Upper lobe of right lung (tissue), 1 donor: Measurements from ENCODE around the gene SCIMP. TPM values are rescaled to one million over a fixed set of nuclear protein-coding genes. Genes with fewer than 3 reads are reported as not detected.
A peak's percentile ranks its signal among the peaks of the same experiment; 100 is the strongest.
"Not testable (repeated sequence)": the region's sequence is repeated elsewhere in the genome, so short reads cannot be mapped to it uniquely, and the experiment has no call there.

ENCODE experiments used
- ATAC-seq: fragments of 200-7000 bp; cut with Tn5 transposase; one replicate; pipeline ENCODE4 v1.9.1; 2020; ENCODE audit warnings: mild to moderate bottlenecking, moderate library complexity
- DNase-seq: peaks from one replicate; pipeline ENCODE4 v3.0.0-alpha.2; 2020
- H3K27ac ChIP-seq: fragments of 200-600 bp; one replicate; pipeline ENCODE4 v1.8.0; 2022
- H3K27me3 ChIP-seq: fragments of 200-600 bp; one replicate; pipeline ENCODE4 v1.8.0; 2022; ENCODE audit warnings: mild to moderate bottlenecking
- H3K36me3 ChIP-seq: fragments of 200-600 bp; one replicate; pipeline ENCODE4 v1.8.0; 2022
- H3K4me1 ChIP-seq: fragments of 200-600 bp; one replicate; pipeline ENCODE4 v1.8.0; 2022
- H3K4me3 ChIP-seq: fragments of 200-600 bp; one replicate; pipeline ENCODE4 v1.8.0; 2022; ENCODE audit warnings: mild to moderate bottlenecking
- H3K9me3 ChIP-seq: fragments of 200-600 bp; one replicate; pipeline ENCODE4 v1.8.0; 2022
- intact Hi-C: fragments of 100-400 bp; cut with DNase I; formaldehyde crosslinking; loops from one replicate; pipeline ENCODE4 v1.11.0; 2022
- total RNA-seq: library from RNA; stranded (reverse); fragmentation: NEBNext Ultra II Directional; extraction: Animal tissue kit (Norgen Biotek cat#: 25700); gene quantifications from one replicate; pipeline ENCODE4 v1.2.1, GENCODE V29; 2021
- TF ChIP-seq, protein P1 (sequence below): fragments of 200-600 bp; IDR thresholded peaks from one replicate; pipeline ENCODE4 v1.8.0; 2022; ENCODE audit warnings: antibody characterized with exemption
- donor health status: DM: no; HTN: yes; CAD: no; lungs with severe emphysema.

The SCIMP gene
- total RNA-seq, 1 donor from 2014 or later = 24.8 TPM

DNA sequence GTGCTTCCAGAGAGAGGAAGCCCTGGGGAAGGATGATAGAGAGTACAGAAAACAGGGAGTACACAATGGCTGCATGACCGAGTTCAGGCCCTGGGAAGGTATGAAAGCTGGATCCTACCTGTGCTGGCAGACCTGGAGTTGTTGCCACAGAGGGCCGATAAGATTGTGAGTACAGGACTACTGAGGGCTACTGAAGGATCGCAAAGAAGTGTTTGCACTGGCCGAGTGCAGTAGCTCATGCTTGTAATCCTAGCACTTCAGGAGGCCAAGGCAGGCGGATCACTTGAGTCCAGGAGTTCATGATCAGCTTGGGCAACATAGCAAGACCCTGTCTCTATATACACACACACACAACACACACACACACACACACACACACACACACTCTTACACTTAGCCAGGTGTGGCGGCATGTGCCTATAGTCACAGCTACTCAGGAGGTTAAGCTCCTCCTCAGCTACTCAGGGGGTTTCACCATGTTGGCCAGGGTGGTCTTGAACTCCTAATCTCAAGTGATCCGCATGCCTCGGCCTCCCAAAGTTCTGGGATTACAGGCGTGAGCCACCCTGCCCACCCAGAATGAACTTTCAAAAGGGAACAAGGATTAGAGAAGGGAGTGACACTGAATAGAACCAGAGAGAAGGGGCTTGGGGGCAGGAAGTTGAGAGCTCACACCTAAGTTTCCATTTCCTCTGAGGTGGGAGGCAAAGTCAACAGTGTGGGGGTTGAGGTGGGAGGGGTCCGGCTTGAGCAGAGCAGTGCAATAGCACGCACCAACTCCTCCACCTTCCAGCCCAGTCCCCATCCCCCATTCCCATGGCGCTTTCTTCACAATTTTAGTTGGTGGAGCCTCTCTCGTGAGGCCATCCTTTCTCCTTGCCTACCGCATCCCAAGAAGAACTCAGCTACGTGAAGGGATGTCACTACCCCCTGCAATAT, 7.5 kb downstream of the SCIMP start:
- Histone ChIP-seq H3K27ac (no peak overlapping the region), H3K36me3 (no peaks in the 10 kb centered on the region), H3K9me3 (no peaks in the 10 kb centered on the region), H3K27me3 (no peaks in the 10 kb centered on the region), H3K4me1 (peaks cover 16% of the 10 kb centered on the region), H3K4me3 (no peak overlapping the region)
- intact Hi-C loops = no loop called here
- DNase-seq = peak; percentile 67
- ATAC-seq = peak; percentile 90
- TF ChIP-seq, protein P1, sequence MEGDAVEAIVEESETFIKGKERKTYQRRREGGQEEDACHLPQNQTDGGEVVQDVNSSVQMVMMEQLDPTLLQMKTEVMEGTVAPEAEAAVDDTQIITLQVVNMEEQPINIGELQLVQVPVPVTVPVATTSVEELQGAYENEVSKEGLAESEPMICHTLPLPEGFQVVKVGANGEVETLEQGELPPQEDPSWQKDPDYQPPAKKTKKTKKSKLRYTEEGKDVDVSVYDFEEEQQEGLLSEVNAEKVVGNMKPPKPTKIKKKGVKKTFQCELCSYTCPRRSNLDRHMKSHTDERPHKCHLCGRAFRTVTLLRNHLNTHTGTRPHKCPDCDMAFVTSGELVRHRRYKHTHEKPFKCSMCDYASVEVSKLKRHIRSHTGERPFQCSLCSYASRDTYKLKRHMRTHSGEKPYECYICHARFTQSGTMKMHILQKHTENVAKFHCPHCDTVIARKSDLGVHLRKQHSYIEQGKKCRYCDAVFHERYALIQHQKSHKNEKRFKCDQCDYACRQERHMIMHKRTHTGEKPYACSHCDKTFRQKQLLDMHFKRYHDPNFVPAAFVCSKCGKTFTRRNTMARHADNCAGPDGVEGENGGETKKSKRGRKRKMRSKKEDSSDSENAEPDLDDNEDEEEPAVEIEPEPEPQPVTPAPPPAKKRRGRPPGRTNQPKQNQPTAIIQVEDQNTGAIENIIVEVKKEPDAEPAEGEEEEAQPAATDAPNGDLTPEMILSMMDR = no peak

DNA sequence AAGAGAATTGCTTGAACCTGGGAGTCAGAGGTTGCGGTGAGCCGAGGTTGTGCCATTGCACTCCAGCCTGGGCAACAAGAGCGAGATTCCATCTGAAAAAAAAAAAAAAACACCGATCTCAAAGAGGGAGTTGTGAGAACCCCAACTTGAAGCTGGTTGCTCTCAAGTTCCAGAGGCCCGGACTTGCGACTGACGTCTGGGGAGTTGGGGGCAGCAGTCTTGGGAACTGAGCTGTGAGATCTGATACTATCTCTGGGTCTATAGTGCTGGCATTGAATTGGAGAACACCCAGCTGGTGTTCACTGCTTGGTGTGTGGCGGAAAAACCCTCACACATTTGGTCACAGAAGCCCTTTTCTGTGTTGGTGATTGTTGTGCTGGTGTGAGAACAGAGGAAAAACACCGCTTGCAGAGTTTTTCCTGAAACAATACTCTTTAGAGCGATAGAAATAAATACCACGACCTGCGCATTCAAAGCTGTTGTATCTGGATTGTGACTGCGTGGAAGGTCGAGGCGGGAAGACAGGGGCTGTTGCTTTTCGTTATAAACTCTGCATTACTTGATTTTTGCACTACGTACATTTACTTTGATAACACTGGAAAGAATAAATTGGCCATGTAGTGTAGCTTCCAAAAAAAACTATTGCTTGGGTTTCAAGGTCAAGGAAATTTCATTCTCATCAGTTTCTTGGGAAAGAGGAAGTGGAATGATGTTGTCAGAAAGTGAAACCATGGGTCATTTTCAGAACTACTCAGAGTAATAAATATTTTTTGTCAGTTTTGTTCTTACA, 8.8 kb downstream of the SCIMP start:
- Histone ChIP-seq H3K4me3 (no peak overlapping the region), H3K27ac (no peak overlapping the region), H3K9me3 (no peaks in the 10 kb centered on the region), H3K27me3 (no peaks in the 10 kb centered on the region), H3K4me1 (peaks cover 16% of the 10 kb centered on the region), H3K36me3 (no peaks in the 10 kb centered on the region)
- DNase-seq (no peak), ATAC-seq (no peak)
- intact Hi-C loops = no loop called here
- TF ChIP-seq, protein P1 = no peak

DNA sequence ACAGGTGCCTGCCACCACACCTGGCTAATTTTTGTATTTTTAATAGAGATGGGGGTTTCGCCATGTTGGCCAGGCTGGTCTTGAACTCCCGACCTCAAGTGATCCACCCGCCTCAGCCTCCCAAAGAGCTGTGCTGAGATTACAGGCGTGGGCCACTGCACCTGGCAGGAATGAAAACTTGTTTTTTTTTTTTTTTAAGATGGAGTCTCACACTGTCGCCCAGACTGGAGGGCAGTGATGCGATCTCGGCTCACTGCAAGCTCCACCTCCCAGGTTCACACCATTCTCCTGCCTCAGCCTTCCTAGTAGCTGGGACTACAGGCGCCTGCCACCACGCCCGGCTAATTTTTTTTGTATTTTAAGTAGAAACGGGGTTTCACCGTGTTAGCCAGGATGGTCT, 12.7 kb downstream of the SCIMP start:
- H3K27me3 ChIP-seq, DNase-seq, intact Hi-C loops, H3K27ac ChIP-seq, H3K36me3 ChIP-seq, ATAC-seq, H3K4me3 ChIP-seq, H3K9me3 ChIP-seq: not testable (repeated sequence)
- H3K4me1 ChIP-seq = peaks cover 10% of the 10 kb centered on the region

DNA sequence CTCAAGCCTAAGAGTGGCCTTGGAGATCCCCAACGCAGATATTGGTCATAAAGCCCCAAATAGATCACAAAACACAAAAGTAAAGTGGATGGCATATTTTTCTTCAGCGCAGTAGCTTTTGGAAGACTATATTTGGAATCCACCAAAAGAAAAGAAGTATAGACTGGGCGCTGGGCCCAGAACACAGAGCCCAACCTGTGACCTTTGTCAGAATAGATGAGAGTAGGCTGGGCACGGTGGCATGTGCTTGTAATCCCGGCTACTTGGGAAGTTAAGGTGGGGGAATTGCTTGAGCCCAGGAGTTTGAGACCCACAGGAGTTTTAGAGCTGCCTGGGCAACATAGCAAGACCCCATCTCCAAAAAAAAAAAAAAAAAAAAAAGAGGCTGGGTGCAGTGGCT, 14.6 kb downstream of the SCIMP start:
- ATAC-seq (no peak), DNase-seq (no peak)
- Histone ChIP-seq H3K4me1 (no peaks in the 10 kb centered on the region), H3K36me3 (peaks cover 19% of the 10 kb centered on the region), H3K27me3 (no peaks in the 10 kb centered on the region), H3K9me3 (no peaks in the 10 kb centered on the region), H3K4me3 (no peak overlapping the region), H3K27ac (no peak overlapping the region)
- intact Hi-C loops = no loop called here
- TF ChIP-seq, protein P1 = no peak

DNA sequence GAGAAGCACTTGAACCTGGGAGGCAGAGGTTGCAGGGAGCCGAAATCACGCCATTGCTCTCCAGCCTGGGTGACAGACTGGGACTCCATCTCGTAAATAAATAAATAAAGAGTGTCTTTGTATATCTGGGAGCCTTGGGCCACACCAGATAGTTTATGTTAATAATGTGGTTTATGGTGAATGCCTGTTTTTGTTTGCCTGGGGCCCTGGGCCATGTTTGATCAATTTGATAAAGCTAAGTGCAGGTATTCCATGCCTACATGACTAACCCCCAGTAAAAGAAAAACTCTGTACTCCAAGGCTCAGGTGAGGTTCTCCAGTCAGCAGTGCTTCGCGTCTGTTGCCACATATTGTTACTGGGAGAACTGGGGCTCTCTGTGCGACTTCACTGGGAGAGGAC, 15.1 kb downstream of the SCIMP start:
- TF ChIP-seq, protein P1 = no peak
- Histone ChIP-seq H3K36me3 (peaks cover 19% of the 10 kb centered on the region), H3K4me3 (no peak overlapping the region), H3K4me1 (no peaks in the 10 kb centered on the region), H3K27me3 (no peaks in the 10 kb centered on the region), H3K27ac (no peak overlapping the region), H3K9me3 (no peaks in the 10 kb centered on the region)
- intact Hi-C loops = no loop called here
- DNase-seq = no peak
- no peak for ATAC-seq

DNA sequence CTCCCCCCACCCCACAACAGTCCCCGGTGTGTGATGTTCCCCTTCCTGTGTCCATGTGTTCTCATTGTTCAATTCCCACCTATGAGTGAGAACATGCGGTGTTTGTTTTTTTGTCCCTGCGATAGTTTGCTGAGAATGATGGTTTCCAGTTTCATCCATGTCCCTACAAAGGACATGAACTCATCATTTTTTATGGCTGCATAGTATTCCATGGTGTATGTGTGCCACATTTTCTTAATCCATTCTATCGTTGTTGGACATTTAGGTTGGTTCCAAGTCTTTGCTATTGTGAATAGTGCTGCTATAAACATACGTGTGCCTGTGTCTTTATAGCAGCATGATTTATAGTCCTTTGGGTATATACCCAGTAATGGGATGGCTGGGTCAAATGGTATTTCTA, 17.1 kb downstream of the SCIMP start:
- ATAC-seq, H3K9me3 ChIP-seq, H3K4me1 ChIP-seq, H3K27ac ChIP-seq, intact Hi-C loops, H3K27me3 ChIP-seq, H3K4me3 ChIP-seq, DNase-seq: not testable (repeated sequence)
- peaks cover 25% of the 10 kb centered on the region for H3K36me3 ChIP-seq
